Measurements from ENCODE around the gene NOX4. TPM values are rescaled to one million over a fixed set of nuclear protein-coding genes. Genes with fewer than 3 reads are reported as not detected.
"Not testable (repeated sequence)": the region's sequence is repeated elsewhere in the genome, so short reads cannot be mapped to it uniquely, and the experiment has no call there.

NOX4 gene
- total RNA-seq, 1 experiment from 2014 or later, result not detected

DNA sequence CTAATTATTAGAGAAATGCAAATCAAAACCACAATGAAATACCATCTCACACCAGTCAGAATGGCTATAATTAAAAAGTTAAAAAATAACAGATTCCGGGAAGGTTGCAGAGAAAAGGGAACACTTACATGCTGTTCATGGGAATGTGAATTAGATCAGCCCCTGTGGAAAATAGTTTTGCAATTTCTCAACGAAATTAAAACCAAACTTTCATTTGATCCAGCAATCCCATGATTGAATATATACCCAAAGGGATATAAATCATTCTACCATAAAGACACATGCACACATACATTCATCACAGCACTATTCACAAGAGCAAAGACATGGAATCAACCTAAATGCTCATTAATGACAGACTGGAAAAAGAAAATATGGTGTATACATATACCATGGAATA lies 32.5 kb downstream of the NOX4 start:
- DNase-seq (ENCODE audit: low read depth), result no peak

GRCh38 chr11:89457190-89457589 lies 34.0 kb downstream of the NOX4 start:
- no peak for DNase-seq (ENCODE audit: low read depth)

- DNase-seq (ENCODE audit: low read depth), result no peak
Measured at GRCh38 chr11:89456681-89457080, 34.5 kb downstream of the NOX4 start.

DNA sequence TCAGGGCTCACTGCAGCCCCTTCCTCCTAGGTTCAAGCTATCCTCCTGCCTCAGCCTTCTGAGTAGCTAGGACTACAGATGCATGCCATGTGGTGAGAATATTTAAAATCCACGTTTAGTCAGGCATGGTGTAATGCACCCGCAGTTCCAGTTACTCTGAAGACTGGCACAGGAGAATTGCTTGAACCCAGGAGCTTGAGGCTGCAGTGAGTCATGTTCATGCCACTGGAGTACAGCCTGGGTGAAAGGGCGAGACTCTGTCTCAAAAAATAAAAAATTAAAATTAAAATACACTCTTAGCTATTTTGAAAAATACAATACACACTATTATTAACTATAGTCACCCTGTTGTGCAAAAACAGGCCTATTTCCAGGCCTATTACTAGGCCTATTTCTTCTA lies 38.4 kb downstream of the NOX4 start:
- no peak for DNase-seq (ENCODE audit: low read depth)

DNA sequence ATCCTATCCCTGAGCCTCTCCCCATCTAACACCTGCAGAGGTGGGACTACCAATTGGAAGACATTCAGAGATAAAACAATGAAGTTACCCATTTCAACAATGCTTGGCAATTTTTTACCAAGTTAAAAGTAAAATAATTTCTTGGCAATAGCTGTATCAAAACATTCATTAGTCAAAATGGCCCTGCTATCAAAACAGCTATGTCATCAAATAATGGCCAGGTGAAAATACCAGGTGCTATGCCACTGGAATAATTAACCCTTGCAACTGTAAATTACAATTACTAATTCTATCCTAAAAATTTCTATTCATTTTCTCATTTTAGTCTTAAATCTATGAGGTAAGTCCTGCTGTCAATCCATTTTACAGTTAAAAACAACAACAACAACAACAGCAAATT lies 43.3 kb downstream of the NOX4 start:
- DNase-seq (ENCODE audit: low read depth), result no peak

DNA sequence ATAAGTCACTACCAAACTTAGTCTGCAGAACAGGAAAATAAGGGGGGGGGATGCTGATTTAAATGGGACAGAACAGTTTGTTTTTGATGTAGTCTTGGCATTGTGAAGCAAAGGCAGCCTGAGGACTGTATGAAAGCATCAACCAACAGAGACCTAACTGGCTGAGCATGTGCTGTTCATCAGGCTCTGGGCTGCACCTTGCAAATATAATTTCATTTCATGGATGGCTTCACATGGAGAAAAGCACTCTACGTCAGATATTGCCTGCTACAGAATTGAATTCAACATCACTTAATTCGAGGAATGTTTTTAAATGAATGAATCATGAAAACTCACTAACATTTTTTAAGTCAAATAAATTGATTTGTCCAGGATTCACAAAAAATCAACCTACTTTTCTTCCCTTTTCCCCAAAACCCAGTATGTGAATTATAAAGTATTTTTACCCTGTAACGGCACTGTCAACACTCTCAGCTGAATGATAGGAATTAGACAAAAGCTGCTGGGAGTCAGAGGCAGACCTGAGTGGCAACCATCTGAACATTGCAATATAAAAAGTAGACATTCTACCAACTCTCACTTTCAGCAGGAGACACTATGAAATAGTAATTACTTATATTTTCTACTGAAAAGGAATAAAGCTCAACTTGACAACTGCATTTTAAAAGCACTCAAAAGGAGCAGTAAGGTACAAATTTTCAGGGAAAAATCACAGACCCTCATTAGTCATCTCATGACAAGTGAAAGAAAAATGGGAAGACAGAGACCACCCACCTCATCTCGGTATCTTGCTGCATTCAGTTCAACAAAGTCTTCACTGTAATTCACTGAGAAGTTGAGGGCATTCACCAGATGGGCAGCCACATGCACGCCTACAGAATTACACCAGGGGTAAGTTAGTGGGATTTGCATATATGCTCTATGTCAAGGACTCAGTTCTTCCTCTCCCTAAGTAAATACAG lies 47.5 kb downstream of the NOX4 start:
- DNase-seq (ENCODE audit: low read depth), result no peak

DNA sequence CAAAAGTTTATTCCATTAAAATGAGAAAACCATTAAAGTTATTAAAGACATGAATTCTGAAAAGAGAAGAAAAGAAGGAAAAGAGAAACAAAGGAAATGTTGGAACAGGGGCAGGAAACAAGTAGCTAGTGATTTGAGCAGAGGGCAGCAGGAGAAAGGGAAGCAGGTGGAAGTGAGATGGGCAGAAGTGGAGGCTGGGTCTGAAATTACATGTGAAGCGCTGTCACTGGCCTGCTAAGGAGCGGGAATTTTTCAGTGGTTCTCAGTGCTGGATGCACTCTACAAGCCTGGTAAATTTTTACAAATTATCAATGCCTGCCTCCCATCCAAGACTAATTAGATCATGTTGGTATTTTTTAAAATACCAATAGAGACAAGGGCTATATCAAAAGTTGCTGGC lies 48.4 kb downstream of the NOX4 start:
- DNase-seq (ENCODE audit: low read depth), result no peak

GRCh38 chr11:89441606-89442005 lies 49.6 kb downstream of the NOX4 start:
- DNase-seq (ENCODE audit: low read depth), result no peak

- no peak for DNase-seq (ENCODE audit: low read depth)
Measured at GRCh38 chr11:89437317-89437716, 53.9 kb downstream of the NOX4 start.

GRCh38 chr11:89436071-89436470 lies 55.1 kb downstream of the NOX4 start:
- peak; percentile 1 for DNase-seq (ENCODE audit: low read depth)

- no peak for DNase-seq (ENCODE audit: low read depth)
Measured at GRCh38 chr11:89433278-89433677, 57.9 kb downstream of the NOX4 start.

DNA sequence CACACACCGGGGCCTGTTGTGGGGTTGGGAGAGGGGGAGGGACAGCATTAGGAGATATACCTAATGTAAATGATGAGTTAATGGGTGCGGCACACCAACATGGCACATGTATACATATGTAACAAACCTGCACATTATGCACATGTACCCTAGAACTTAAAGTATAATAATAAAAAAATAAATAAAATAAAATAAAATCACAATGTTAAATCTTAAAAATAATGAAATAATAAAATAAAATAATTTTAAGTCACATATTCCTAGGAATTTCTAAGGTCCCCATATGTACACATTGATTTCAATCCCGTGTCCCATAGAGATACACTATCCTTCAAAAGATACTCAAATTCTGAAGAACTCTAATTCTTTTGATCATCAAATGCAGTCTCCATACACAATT lies 59.0 kb downstream of the NOX4 start:
- not testable (repeated sequence) for DNase-seq (ENCODE audit: low read depth)

- not testable (repeated sequence) for DNase-seq (ENCODE audit: low read depth)
Measured at GRCh38 chr11:89426501-89426900, 64.7 kb downstream of the NOX4 start.

DNA sequence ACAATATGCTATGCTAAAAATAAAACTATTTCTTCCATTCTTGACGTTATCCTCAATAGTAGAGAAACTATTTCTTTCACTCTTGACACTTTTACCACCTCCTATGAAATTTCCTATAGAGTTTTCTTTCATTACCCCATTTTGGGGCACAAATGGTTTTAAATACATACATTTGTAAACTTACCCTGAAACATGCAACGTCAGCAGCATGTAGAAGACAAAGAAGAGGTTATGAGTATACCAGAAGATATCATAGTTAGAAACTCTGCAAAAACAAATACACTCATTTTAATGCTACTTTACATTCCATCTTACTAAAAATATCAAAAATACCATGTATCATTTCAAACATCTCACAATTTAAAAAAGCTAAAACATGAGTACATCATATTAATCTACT lies 69.5 kb downstream of the NOX4 start:
- no peak for DNase-seq (ENCODE audit: low read depth)

DNA sequence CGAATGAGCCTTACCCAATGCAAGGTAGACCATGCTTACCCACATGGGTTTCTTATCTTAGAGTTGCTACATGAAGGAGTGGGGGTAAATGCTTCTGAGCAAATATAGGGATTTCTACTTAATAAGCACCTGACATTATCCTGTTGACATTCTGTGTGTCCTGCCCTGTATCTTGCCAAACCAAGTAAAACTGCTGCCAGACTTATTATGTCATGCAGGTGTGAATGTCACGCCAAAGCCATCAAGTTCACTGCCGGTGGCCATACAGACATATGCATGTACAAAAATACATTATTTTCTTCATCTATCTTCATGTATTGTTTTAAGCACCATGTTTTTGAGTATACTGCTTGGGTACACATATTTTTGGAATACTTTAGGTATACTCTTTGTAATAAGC lies 70.2 kb downstream of the NOX4 start:
- no peak for DNase-seq (ENCODE audit: low read depth)

DNA sequence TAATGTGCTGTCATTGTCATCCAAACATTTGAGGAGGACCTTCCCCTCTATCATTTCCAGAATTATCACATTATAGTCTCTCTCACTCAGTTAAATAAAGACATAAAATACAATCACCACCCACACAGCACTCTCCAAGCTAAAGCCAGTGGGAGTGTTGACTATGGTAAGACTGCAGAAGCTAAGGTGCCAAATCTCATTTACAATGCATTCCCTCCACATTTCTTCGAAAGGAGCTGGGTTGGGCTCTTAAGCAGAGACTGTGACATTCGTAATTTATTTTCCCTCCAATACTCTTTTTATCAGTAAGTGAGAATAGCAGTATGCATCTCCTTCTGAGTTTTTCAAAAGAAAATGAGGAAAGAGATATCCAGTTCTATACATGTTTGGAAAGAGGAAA lies 74.2 kb downstream of the NOX4 start:
- DNase-seq (ENCODE audit: low read depth), result no peak

DNA sequence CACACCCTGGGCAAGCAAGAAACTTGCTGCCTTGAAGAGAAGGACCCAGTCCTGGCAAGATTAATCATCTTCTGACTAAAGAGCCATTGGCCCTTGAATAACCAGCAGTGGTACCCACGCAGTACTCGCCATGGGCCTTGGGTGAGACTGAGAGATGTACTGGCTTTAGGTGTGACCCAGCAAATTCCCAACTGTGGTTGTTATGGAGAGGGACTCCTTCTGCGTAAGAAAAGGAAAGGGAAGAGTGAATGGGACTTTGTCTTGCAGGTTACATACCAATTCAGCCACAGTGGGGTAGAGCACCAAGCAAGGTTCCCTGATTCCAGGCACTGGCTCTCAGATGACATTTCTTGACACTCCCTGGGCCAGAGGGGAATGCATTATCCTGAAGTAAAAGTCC lies 80.1 kb downstream of the NOX4 start:
- DNase-seq (ENCODE audit: low read depth), result not testable (repeated sequence)

GRCh38 chr11:89410666-89411065 lies 80.5 kb downstream of the NOX4 start:
- DNase-seq (ENCODE audit: low read depth), result not testable (repeated sequence)

- not testable (repeated sequence) for DNase-seq (ENCODE audit: low read depth)
Measured at GRCh38 chr11:89408441-89408840, 82.7 kb downstream of the NOX4 start.

DNA sequence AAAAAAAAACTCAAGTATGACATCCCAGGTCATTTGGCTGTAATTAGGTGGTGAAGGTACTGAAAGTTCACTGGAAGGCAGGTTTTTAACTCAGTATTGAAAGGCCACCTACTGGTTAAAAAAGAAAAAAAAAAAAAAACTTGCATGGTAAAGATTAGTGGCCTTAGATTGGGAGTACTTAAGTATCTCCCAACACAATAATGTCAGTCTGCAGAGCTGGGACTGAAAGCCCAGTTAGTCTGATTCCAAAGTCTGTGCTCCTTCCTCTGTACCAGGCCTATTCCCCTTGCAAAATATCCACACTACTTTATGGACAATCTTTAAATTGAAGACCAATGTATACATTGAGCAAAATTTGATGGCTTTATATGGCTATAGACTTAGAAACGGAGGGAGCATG lies 85.5 kb downstream of the NOX4 start:
- DNase-seq (ENCODE audit: low read depth), result peak; percentile 34

DNA sequence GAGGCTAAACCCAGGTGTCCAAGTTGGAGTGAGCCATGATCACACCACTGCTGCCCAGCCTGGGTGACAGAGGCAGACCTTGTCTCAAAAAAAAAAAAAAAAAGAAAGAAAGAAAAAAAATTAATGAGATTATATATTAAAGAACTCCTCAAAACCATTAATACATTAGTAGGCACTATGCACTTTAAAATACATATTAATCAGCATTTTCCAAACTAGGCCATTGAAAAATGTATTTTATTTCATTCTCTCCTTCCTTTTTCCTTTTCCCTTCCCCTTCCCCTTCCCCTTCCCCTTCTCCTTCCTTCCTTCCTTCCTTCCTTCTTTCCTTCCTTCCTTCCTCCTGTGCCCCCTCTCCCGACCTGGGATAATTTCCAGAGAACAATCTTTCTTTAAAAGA lies 99.5 kb downstream of the NOX4 start:
- not testable (repeated sequence) for DNase-seq (ENCODE audit: low read depth)

- not testable (repeated sequence) for DNase-seq (ENCODE audit: low read depth)
Measured at GRCh38 chr11:89387501-89387900, 103.7 kb downstream of the NOX4 start.

DNA sequence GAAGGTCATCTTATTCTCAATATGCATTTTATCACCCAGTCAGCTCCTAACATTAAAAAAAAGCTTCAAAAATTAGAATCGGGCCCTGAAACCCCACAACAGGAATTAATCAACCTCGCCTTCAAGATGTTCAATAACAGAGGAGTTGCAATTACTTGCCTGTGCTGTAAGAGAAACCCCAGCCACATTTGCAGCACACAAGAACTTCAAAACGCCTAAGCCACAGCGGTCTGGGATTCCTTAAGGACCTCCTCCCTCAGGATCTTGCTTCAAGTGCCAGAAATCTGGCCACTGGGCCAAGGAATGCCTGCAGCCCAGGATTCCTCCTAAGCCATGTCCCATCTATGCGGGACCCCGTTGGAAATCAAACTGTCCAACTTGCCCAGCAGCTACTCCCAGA lies 108.2 kb downstream of the NOX4 start:
- DNase-seq (ENCODE audit: low read depth), result not testable (repeated sequence)

DNA sequence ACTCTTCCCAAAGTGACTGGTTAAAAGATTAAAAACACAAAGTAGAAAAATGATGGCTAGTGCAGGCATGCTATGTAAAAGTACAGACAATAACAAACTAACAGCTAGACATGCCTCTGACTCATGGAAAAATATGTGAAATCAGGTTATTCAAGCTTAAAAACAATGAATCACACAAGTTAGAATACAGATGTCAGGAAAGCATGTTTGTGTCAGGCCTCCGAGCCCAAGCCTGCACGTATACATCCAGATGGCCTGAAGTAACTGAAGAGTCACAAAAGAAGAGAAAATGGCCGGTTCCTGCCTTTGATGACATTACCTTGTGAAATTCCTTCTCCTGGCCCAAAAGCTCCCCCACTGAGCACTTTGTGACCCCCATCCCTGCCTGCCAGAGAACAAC lies 110.1 kb downstream of the NOX4 start:
- DNase-seq (ENCODE audit: low read depth), result peak; percentile 94

Measured in M059J (cell line).